ENCODE results near the gene MYO1D. TPM values are rescaled to one million over a fixed set of nuclear protein-coding genes. Genes with fewer than 3 reads are reported as not detected.

The MYO1D gene
- total RNA-seq, 1 experiment from 2014 or later = 206 TPM

DNA sequence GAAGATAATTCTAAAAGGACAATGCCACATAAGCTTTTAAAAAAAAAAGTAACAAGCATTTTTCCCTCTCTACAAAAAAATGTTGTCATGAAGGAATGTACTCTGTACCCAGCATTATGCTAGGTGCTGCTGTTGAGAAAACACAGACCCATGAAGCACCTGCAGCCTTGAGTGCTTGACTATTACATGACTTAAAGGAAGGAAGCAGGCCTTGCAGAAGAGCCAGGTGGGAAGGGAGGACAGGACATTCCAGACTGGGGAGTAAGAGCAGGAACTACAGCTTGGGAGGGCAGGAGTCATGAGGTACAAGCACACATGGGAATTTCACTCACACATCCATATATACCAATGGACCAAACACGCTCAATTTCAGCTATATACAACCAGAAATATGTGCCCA lies 3.8 kb downstream of the MYO1D start:
- no TSS peak for BruUV-seq (replicated peaks)
- Mint-ChIP-seq H3K27ac (ENCODE audit: unreplicated experiment) (peak overlapping the region; percentile 34), H3K9me3 (ENCODE audit: unreplicated experiment) (no peaks in the 10 kb centered on the region), H3K36me3 (ENCODE audit: insufficient read depth, unreplicated experiment) (peaks cover 57% of the 10 kb centered on the region), H3K27me3 (ENCODE audit: insufficient read depth, unreplicated experiment) (no peaks in the 10 kb centered on the region), H3K4me1 (ENCODE audit: low read depth, unreplicated experiment) (peaks cover 44% of the 10 kb centered on the region), H3K4me3 (ENCODE audit: unreplicated experiment) (no peak overlapping the region)
- ChIA-PET POLR2A (no interaction called here), CTCF (interaction anchor here (0.6 kb wide), 1 partner anchor 48 kb away, joined by 3 read pairs; no protein-coding TSS in a partner anchor)
- Histone ChIP-seq H3K9me3 (no peaks in the 10 kb centered on the region), H3K27me3 (replicated peaks; ENCODE audit: control insufficient read depth, insufficient read depth, low read length) (no peaks in the 10 kb centered on the region), H3K4me3 (ENCODE audit: low read depth, low read length) (no peak overlapping the region), H3K36me3 (ENCODE audit: control insufficient read depth, insufficient read depth, low read length) (0 out of 2 replicates have a peak, but pooled peaks cover 3% of the 10 kb centered on the region), H3K4me1 (peaks cover 34% of the 10 kb centered on the region)
- TF ChIP-seq, protein P1, sequence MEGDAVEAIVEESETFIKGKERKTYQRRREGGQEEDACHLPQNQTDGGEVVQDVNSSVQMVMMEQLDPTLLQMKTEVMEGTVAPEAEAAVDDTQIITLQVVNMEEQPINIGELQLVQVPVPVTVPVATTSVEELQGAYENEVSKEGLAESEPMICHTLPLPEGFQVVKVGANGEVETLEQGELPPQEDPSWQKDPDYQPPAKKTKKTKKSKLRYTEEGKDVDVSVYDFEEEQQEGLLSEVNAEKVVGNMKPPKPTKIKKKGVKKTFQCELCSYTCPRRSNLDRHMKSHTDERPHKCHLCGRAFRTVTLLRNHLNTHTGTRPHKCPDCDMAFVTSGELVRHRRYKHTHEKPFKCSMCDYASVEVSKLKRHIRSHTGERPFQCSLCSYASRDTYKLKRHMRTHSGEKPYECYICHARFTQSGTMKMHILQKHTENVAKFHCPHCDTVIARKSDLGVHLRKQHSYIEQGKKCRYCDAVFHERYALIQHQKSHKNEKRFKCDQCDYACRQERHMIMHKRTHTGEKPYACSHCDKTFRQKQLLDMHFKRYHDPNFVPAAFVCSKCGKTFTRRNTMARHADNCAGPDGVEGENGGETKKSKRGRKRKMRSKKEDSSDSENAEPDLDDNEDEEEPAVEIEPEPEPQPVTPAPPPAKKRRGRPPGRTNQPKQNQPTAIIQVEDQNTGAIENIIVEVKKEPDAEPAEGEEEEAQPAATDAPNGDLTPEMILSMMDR (IDR thresholded peaks at IDR 0.05; ENCODE audit: insufficient read depth in 1 of 2, low read depth in 1 of 2, low read length in 1 of 2, severe bottlenecking in 1 of 2, unreplicated experiment in 1 of 2) = no peak
- DNase-seq = no peak
- intact Hi-C loops (cut with micrococcal nuclease; ENCODE audit: unreplicated experiment) = no loop called here

DNA sequence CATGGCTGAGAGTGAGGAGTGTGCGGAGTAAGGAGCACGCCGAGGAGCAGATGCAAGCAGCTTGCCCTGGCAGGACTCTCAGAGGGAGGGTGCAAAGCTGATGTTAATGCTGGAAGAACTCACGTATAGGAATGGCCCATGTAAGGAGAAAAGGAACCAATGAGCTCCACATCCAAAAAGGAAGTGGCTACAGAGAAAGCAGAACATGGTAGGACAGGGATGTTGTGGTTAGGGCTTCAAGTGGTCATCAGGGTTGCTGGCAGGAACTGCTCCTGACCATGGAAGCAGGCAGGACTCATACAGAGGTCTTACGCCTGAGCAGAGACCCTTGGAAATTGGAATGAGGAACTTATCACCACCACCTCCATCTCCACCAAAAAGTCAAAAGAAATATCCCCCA lies 5.2 kb downstream of the MYO1D start:
- BruUV-seq (replicated peaks) = no TSS peak
- peaks cover 29% of the 10 kb centered on the region for H3K4me1 ChIP-seq
- peaks cover 47% of the 10 kb centered on the region for H3K4me1 Mint-ChIP-seq (ENCODE audit: low read depth, unreplicated experiment)
- intact Hi-C loops (cut with micrococcal nuclease; ENCODE audit: unreplicated experiment) = no loop called here
- peak overlapping the region; percentile 9 for H3K27ac Mint-ChIP-seq (ENCODE audit: unreplicated experiment)
- 0 out of 2 replicates have a peak, but pooled peaks cover 3% of the 10 kb centered on the region for H3K36me3 ChIP-seq (ENCODE audit: control insufficient read depth, insufficient read depth, low read length)
- H3K9me3 Mint-ChIP-seq (ENCODE audit: unreplicated experiment) = no peaks in the 10 kb centered on the region
- no peaks in the 10 kb centered on the region for H3K27me3 Mint-ChIP-seq (ENCODE audit: insufficient read depth, unreplicated experiment)
- no peak overlapping the region for H3K4me3 ChIP-seq (ENCODE audit: low read depth, low read length)
- peaks cover 59% of the 10 kb centered on the region for H3K36me3 Mint-ChIP-seq (ENCODE audit: insufficient read depth, unreplicated experiment)
- POLR2A ChIA-PET = no interaction called here
- no peak for DNase-seq
- H3K4me3 Mint-ChIP-seq (ENCODE audit: unreplicated experiment) = no peak overlapping the region
- no peaks in the 10 kb centered on the region for H3K27me3 ChIP-seq (replicated peaks; ENCODE audit: control insufficient read depth, insufficient read depth, low read length)
- CTCF ChIA-PET = no interaction called here
- no peaks in the 10 kb centered on the region for H3K9me3 ChIP-seq
- TF ChIP-seq, protein P1 (IDR thresholded peaks at IDR 0.05; ENCODE audit: insufficient read depth in 1 of 2, low read depth in 1 of 2, low read length in 1 of 2, severe bottlenecking in 1 of 2, unreplicated experiment in 1 of 2) = no peak

DNA sequence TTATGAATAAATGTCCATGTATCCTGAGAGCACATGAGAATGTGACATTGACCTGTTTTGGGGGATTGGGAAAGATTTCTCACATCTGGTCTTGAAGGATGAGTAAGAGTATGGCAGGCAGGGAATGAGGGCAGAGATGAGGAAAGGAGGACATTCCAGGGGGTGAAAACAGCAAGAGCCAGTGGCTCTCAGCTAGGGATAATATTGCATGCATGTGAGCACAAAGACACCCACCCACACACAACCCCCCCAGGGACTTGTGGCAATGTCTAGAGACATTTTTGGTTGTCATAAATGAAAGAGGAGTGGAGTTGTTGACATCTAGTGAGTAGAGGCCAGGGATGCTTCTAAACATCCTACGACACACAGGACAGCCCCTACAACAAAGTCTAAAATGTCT lies 6.0 kb downstream of the MYO1D start:
- CTCF ChIA-PET = no interaction called here
- no peak overlapping the region for H3K27ac Mint-ChIP-seq (ENCODE audit: unreplicated experiment)
- H3K4me3 Mint-ChIP-seq (ENCODE audit: unreplicated experiment) = no peak overlapping the region
- no peak overlapping the region for H3K4me3 ChIP-seq (ENCODE audit: low read depth, low read length)
- POLR2A ChIA-PET = no interaction called here
- no peak for DNase-seq
- 0 out of 2 replicates have a peak, but pooled peaks cover 3% of the 10 kb centered on the region for H3K36me3 ChIP-seq (ENCODE audit: control insufficient read depth, insufficient read depth, low read length)
- H3K9me3 Mint-ChIP-seq (ENCODE audit: unreplicated experiment) = no peaks in the 10 kb centered on the region
- H3K9me3 ChIP-seq = no peaks in the 10 kb centered on the region
- peaks cover 47% of the 10 kb centered on the region for H3K4me1 Mint-ChIP-seq (ENCODE audit: low read depth, unreplicated experiment)
- TF ChIP-seq, protein P1 (IDR thresholded peaks at IDR 0.05; ENCODE audit: insufficient read depth in 1 of 2, low read depth in 1 of 2, low read length in 1 of 2, severe bottlenecking in 1 of 2, unreplicated experiment in 1 of 2) = no peak
- intact Hi-C loops (cut with micrococcal nuclease; ENCODE audit: unreplicated experiment) = no loop called here
- no peaks in the 10 kb centered on the region for H3K27me3 ChIP-seq (replicated peaks; ENCODE audit: control insufficient read depth, insufficient read depth, low read length)
- H3K4me1 ChIP-seq = peaks cover 29% of the 10 kb centered on the region
- peaks cover 58% of the 10 kb centered on the region for H3K36me3 Mint-ChIP-seq (ENCODE audit: insufficient read depth, unreplicated experiment)
- BruUV-seq (replicated peaks) = no TSS peak
- H3K27me3 Mint-ChIP-seq (ENCODE audit: insufficient read depth, unreplicated experiment) = no peaks in the 10 kb centered on the region
